Fibroblast of upper back skin (primary cell): Measurements from ENCODE around the gene ECSCR.

Experiments
- DNase-seq: peaks from one replicate; pipeline ENCODE4 v3.0.0-alpha.2; 2013

ECSCR gene

GRCh38 chr5:139473565-139473964 is 11.0 kb upstream of the ECSCR start:
- DNase-seq = no peak

GRCh38 chr5:139473105-139473504 is 10.6 kb upstream of the ECSCR start:
- DNase-seq = no peak

GRCh38 chr5:139472386-139473030 is 10.0 kb upstream of the ECSCR start:
- DNase-seq = no peak

GRCh38 chr5:139470821-139471300 is 8.3 kb upstream of the ECSCR start, which contains the start of gene SMIM33:
Gene SMIM33, plus strand, starts transcription at chr5:139471004. Its CDS starts 118 bp downstream, at chr5:139471122.
- no peak for DNase-seq

- no peak for DNase-seq
These were observed 5.9 kb upstream of the ECSCR start for GRCh38 chr5:139468421-139468931.

- DNase-seq = peak; percentile 47
These were observed 845 bp downstream of the ECSCR start for GRCh38 chr5:139461698-139462097.

GRCh38 chr5:139461176-139461575 is 1.4 kb downstream of the ECSCR start:
- no peak for DNase-seq

GRCh38 chr5:139460455-139460854 is 2.1 kb downstream of the ECSCR start:
- peak; percentile 45 for DNase-seq

GRCh38 chr5:139459451-139459934 is 3.0 kb downstream of the ECSCR start:
- DNase-seq = no peak

- peak; percentile 79 for DNase-seq
These were observed 3.7 kb downstream of the ECSCR start for GRCh38 chr5:139458580-139459407.

- DNase-seq = no peak
These were observed 4.8 kb downstream of the ECSCR start for GRCh38 chr5:139457653-139458306.

GRCh38 chr5:139457241-139457640 is 5.3 kb downstream of the ECSCR start:
- no peak for DNase-seq

GRCh38 chr5:139456776-139457175 is 5.8 kb downstream of the ECSCR start:
- no peak for DNase-seq

- DNase-seq = no peak
These were observed 7.8 kb downstream of the ECSCR start for GRCh38 chr5:139454568-139455290.

GRCh38 chr5:139453683-139454567 is 8.6 kb downstream of the ECSCR start:
- DNase-seq = no peak

- DNase-seq = no peak
These were observed 10.5 kb downstream of the ECSCR start for GRCh38 chr5:139451878-139452660.

GRCh38 chr5:139451176-139451575 is 11.4 kb downstream of the ECSCR start:
- DNase-seq = no peak

- DNase-seq = peak; percentile 51
These were observed 15.4 kb downstream of the ECSCR start for GRCh38 chr5:139446956-139447779.

- DNase-seq = peak; percentile 92
These were observed 17.0 kb downstream of the ECSCR start for GRCh38 chr5:139445325-139446170.
